ENCODE data around the gene GREB1. TPM values are rescaled to one million over a fixed set of nuclear protein-coding genes. Genes with fewer than 3 reads are reported as not detected.

Gene GREB1
- total RNA-seq, 4 donors from 2014 or later: 3.1 to 8.8 (median 6.5) TPM

DNA sequence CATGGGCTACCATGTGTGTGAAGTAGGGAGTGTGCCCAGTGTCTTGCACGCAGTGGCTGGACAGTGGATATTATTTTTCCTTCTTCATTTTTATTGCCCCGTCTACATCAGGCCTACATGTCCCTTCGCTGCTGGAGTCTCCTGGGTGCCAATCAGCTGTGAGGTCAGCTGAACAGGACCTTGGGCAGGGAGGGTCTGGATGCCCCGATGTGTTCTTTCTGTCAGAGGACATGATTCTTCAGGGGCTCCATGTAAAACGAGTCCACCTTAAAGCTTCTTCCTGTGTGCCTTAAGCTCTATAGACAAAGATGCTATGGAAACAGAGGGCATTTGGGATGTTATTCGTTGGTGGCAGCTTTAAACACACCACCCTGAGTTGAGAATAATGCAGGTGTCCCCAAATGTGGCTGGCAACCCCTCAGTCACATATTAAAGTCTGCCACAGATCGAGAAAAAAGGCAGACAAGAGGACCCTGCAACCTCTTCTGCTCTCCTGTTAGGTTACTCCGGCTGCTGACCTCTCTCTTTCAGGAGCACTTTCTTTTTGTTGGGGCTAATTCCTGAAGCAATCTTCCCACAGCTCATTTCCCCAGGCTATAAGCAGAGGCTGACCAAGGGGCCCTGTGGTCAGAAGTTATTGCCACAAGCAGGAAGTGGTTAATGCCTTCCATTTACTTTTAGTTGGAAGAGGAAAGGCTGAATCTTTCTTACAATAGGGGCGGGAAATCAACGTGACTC, 20.0 kb downstream of the GREB1 start:
- Histone ChIP-seq H3K4me1 (no peaks in the 10 kb centered on the region), H3K27me3 (peaks cover 11% of the 10 kb centered on the region), H3K4me3 (no peak overlapping the region), H3K36me3 (no peaks in the 10 kb centered on the region), H3K9me3 (peaks cover 0 to 11% (median 0%) of the 10 kb centered on the region in 3 donors), H3K27ac (no peak overlapping the region)
- WGBS, 2 donors (ENCODE audit: low coverage in 1 of 2): 60 to 70% methylated on average over 2 to 7 of the region's 10 CpGs
- no peak for ATAC-seq
- TF ChIP-seq POLR2A (IDR thresholded peaks at IDR 0.05) (no peak), POLR2AphosphoS5 (IDR thresholded peaks at IDR 0.05) (no peak)
- TF ChIP-seq, protein P1, sequence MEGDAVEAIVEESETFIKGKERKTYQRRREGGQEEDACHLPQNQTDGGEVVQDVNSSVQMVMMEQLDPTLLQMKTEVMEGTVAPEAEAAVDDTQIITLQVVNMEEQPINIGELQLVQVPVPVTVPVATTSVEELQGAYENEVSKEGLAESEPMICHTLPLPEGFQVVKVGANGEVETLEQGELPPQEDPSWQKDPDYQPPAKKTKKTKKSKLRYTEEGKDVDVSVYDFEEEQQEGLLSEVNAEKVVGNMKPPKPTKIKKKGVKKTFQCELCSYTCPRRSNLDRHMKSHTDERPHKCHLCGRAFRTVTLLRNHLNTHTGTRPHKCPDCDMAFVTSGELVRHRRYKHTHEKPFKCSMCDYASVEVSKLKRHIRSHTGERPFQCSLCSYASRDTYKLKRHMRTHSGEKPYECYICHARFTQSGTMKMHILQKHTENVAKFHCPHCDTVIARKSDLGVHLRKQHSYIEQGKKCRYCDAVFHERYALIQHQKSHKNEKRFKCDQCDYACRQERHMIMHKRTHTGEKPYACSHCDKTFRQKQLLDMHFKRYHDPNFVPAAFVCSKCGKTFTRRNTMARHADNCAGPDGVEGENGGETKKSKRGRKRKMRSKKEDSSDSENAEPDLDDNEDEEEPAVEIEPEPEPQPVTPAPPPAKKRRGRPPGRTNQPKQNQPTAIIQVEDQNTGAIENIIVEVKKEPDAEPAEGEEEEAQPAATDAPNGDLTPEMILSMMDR (IDR thresholded peaks at IDR 0.05): no peak

DNA sequence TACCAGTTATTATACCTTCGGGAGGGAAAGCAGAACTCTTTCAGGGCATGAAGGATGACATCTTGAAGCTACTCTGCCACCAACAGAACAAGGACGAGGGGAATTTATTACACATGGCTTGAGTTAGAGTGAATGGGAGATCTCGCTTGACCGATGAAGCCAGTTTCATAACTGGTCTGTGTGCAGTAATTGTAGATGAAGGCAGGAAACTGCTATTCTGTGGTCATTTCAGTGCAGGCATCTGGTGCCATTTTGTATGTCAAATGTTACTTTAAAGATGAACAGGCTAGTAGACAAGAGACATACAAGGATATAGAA, 20.5 kb downstream of the GREB1 start:
- Histone ChIP-seq H3K36me3 (no peaks in the 10 kb centered on the region), H3K4me3 (no peak overlapping the region), H3K4me1 (no peaks in the 10 kb centered on the region), H3K9me3 (peaks cover 0 to 8% (median 0%) of the 10 kb centered on the region in 3 donors), H3K27me3 (peaks cover 11% of the 10 kb centered on the region), H3K27ac (no peak overlapping the region)
- 42 to 67% methylated on average over 4 of the region's 4 CpGs for WGBS, 2 donors (ENCODE audit: low coverage in 1 of 2)
- TF ChIP-seq EP300 (IDR thresholded peaks at IDR 0.05) (no peak), POLR2AphosphoS5 (IDR thresholded peaks at IDR 0.05) (no peak), POLR2A (IDR thresholded peaks at IDR 0.05) (no peak)
- TF ChIP-seq, protein P1 (IDR thresholded peaks at IDR 0.05): no peak
- ATAC-seq: no peak

DNA sequence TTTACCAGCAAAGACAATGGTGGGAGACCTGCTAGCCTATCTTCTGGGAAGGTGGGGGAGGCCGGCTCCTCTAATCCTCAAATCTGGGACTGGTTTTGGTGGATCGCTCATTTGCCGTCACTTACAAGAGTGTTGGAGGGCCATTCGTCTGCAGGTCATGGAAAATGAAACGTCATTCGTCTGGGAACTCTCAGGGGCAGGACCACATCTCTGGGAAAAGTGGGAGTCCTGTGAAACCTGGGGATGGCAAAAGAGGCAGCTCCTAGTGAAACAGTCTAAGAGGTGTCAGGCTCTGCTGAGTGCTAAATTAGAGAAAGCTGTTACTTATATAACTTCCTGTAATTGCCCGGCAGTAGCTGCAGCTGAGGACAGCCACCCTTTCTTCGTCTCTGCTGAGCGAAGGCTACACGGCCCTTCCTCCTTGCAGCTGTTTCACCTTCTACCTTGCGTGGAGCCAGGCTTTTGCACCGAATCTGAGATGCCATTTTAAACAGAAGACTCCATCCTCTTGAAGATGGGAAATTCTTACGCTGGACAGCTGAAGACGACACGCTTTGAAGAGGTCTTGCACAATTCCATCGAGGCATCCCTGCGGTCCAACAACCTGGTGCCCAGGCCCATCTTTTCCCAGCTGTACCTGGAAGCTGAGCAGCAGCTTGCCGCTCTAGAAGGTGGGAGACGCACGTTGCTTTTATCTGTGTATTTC, 22.4 kb downstream of the GREB1 start:
- Histone ChIP-seq H3K36me3 (no peaks in the 10 kb centered on the region), H3K27me3 (peaks cover 11% of the 10 kb centered on the region), H3K9me3 (no peaks in the 10 kb centered on the region), H3K27ac (no peak overlapping the region), H3K4me3 (no peak overlapping the region), H3K4me1 (no peaks in the 10 kb centered on the region)
- 68 to 80% methylated on average over 12 to 20 of the region's 20 CpGs for WGBS, 2 donors (ENCODE audit: low coverage in 1 of 2)
- TF ChIP-seq EP300 (IDR thresholded peaks at IDR 0.05): no peak
- no peak for TF ChIP-seq POLR2A (IDR thresholded peaks at IDR 0.05)
- TF ChIP-seq, protein P1 (IDR thresholded peaks at IDR 0.05): no peak
- no peak for TF ChIP-seq POLR2AphosphoS5 (IDR thresholded peaks at IDR 0.05)
- no peak for ATAC-seq

DNA sequence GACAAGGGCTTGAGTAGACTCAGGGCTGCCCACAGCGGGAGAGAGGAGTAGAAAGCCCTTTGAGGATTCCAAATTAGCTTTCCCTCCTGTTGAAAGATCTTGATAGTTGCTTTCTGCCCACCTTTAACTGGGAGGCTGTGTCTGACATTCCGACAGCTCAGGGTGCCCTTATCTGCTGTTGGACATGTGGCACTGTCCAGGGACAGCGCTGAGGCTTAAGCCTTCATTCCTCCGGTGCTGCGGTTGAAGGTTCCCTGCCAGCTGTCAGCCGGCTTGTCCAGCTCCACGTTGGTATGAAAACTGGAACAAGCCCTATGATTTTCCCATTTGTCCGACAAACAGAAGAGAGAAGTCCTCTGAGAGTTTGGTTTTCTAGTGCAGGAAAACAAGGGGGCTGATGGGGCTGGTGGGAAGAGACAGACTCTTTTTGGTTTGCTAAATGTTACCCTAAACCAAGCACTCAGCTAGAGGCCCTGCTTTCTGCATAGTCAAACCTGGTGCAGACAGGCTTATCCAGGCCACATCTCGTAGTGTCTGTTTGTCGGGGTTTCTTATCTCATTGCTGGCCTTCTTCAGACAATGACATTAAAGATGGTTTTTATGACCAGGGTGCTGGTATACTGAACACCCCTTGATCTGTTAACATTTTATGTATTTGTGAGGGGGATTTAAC, 24.5 kb downstream of the GREB1 start:
- H3K27me3 ChIP-seq: peaks cover 10% of the 10 kb centered on the region
- no peak overlapping the region for H3K4me3 ChIP-seq
- no peak overlapping the region for H3K27ac ChIP-seq
- 61 to 74% methylated on average over 4 to 7 of the region's 10 CpGs for WGBS, 2 donors (ENCODE audit: low coverage in 1 of 2)
- no peaks in the 10 kb centered on the region for H3K4me1 ChIP-seq
- TF ChIP-seq POLR2A (IDR thresholded peaks at IDR 0.05) (no peak), POLR2AphosphoS5 (IDR thresholded peaks at IDR 0.05) (no peak), EP300 (IDR thresholded peaks at IDR 0.05) (no peak)
- TF ChIP-seq, protein P1 (IDR thresholded peaks at IDR 0.05): no peak
- no peak for ATAC-seq
- no peaks in the 10 kb centered on the region for H3K9me3 ChIP-seq
- H3K36me3 ChIP-seq: peaks cover 0 to 4% of the 10 kb centered on the region in 2 donors

Measured in gastroesophageal sphincter (tissue), 4 donors.